Thyroid gland (tissue), 4 donors: ENCODE measurements around the gene ONECUT3.

Source experiments
- POLR2A ChIP-seq, 2 donors: fragments of 450-650 bp; IDR thresholded peaks; one replicate each; pipeline ENCODE4 v1.6.1; 2017; ENCODE audit warnings: antibody characterized with exemption in 2 of 2, mild to moderate bottlenecking in 2 of 2, moderate library complexity in 1 of 2
- TF ChIP-seq, protein P1 (sequence below), 6 experiments: fragments of 200-600 bp in 3 of 6; fragments of 450-650 bp in 3 of 6; sonication (generic) in 3 of 6; IDR thresholded peaks; one replicate each; pipeline ENCODE4 v1.5.1; 2016 to 2019; ENCODE audit warnings: antibody characterized with exemption in 6 of 6, mild to moderate bottlenecking in 2 of 6, inconsistent platforms in 1 of 6, moderate library complexity in 1 of 6

DNA sequence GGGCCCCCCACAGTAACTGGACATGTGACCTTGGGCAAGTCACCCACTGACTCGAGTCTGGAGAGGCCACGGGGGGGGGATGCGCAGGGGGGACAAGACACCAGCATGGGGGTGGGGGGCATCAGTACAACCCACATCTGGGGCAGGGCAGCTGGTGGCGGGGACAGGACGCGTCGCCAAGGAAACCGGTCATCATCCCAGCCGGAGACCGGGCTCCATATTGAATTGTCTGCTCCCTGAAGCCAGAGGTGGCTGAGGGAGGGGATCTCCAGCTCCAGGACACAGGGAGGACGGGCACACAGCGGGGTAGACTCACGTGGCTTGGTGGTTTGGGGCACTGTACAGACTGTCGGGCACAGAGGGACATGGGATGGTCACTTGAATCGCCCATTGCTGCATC lies 11.4 kb downstream of the ONECUT3 start:
- TF ChIP-seq, protein P1, sequence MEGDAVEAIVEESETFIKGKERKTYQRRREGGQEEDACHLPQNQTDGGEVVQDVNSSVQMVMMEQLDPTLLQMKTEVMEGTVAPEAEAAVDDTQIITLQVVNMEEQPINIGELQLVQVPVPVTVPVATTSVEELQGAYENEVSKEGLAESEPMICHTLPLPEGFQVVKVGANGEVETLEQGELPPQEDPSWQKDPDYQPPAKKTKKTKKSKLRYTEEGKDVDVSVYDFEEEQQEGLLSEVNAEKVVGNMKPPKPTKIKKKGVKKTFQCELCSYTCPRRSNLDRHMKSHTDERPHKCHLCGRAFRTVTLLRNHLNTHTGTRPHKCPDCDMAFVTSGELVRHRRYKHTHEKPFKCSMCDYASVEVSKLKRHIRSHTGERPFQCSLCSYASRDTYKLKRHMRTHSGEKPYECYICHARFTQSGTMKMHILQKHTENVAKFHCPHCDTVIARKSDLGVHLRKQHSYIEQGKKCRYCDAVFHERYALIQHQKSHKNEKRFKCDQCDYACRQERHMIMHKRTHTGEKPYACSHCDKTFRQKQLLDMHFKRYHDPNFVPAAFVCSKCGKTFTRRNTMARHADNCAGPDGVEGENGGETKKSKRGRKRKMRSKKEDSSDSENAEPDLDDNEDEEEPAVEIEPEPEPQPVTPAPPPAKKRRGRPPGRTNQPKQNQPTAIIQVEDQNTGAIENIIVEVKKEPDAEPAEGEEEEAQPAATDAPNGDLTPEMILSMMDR (IDR thresholded peaks at IDR 0.05), result no peak
- no peak for TF ChIP-seq POLR2A (IDR thresholded peaks at IDR 0.05)
